ENCODE data around the gene RRP9. TPM values are rescaled to one million over a fixed set of nuclear protein-coding genes. Genes with fewer than 3 reads are reported as not detected.

Gene RRP9
- total and polyA plus RNA-seq, 2 donors (not counting 1 experiment from before 2014, with no cell fraction given), result 16.7 to 21.9 TPM

DNA sequence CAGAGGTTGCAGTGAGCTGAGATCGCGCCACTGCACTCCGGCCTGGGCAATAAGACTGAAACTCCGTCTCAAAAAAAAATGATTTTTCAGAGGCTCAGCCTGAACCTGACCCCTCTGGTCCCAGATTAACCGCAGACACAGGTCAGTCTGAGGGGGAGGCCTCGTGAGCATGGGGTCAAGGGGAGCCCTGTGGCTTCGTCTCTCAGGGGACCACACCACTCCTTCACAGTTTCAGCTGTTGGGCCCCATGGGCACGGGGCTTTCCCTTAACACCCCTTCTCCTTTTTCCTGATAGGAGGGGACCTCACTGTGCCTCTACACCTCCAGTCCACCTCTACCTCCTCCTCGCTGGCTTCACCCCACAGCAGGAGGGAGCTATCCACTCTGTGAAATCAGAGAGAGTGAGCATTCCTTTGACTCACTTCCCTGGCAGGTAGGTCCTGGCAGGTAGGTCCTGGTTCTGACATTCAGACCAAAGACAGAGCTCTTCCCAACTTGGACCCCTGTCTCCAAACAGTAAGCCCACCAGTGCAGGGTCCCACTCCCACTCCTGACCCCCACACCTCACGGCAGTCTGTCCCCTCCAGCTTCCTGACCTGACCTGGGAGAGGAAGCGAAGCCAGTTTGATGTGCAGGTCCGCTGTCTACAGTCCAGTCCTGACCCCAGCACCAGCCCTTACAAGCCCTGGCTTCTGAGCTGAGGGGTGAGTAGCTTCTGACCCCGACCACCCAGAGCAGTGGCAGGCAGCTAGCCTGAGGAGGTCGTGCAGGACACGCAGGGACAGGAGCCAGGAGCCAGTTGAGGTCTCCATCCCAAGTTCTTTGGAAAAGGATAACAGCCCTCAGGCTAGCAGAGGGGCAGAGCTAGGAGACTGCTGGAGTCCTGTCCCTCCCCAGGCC lies 9.0 kb downstream of the RRP9 start:
- Histone ChIP-seq H3K9ac (ENCODE audit: low read length) (no peak overlapping the region), H3K4me1 (ENCODE audit: control insufficient read depth in 2 of 2, insufficient read depth in 2 of 2, low read length in 2 of 2) (no peaks in the 10 kb centered on the region), H3K79me2 (ENCODE audit: control insufficient read depth, insufficient read depth, low read length) (no peaks in the 10 kb centered on the region), H3K4me2 (replicated peaks; ENCODE audit: low read depth, low read length, poor library complexity, severe bottlenecking) (no peak overlapping the region), H2AFZ (ENCODE audit: insufficient read depth, low read depth, low read length, poor library complexity, severe bottlenecking) (no peak overlapping the region), H3K36me3 (replicated peaks in 1 of 2; ENCODE audit: control extremely low read depth in 1 of 2, control insufficient read depth in 1 of 2, extremely low read depth in 1 of 2, insufficient read depth in 2 of 2, low read length in 1 of 2) (peaks cover 4 to 50% of the 10 kb centered on the region in 2 experiments), H3K4me3 (ENCODE audit: control extremely low read depth in 1 of 5, extremely low read depth in 1 of 5, insufficient read depth in 1 of 5, low read depth in 2 of 5, low read length in 4 of 5) (no peak overlapping the region), H4K20me1 (ENCODE audit: control insufficient read depth, insufficient read depth, low read length, poor library complexity, severe bottlenecking) (no peaks in the 10 kb centered on the region), H3K27me3 (replicated peaks in 1 of 4; ENCODE audit: control extremely low read depth in 1 of 4, control insufficient read depth in 3 of 4, insufficient read depth in 4 of 4, low read length in 3 of 4) (no peaks in the 10 kb centered on the region), H3K27ac (ENCODE audit: low read length in 2 of 2) (no peak overlapping the region), H3K9me3 (ENCODE audit: control extremely low read depth in 1 of 3, control insufficient read depth in 2 of 3, insufficient read depth in 1 of 3, low read length in 2 of 3) (no peaks in the 10 kb centered on the region)
- Mint-ChIP-seq H3K9me3 (ENCODE audit: insufficient read depth) (no peaks in the 10 kb centered on the region), H3K4me1 (no peaks in the 10 kb centered on the region), H3K4me3 (no peak overlapping the region), H3K27ac (no peak overlapping the region), H3K27me3 (no peaks in the 10 kb centered on the region)
- no peak for DNase-seq
- ChIA-PET POLR2A (no interaction called here), CTCF (no interaction called here)
- ATAC-seq (ENCODE audit: low read depth), result no peak
- WGBS (ENCODE audit: insufficient coverage), result 91% methylated on average over 15 of the region's 15 CpGs
- TF ChIP-seq, protein P1, sequence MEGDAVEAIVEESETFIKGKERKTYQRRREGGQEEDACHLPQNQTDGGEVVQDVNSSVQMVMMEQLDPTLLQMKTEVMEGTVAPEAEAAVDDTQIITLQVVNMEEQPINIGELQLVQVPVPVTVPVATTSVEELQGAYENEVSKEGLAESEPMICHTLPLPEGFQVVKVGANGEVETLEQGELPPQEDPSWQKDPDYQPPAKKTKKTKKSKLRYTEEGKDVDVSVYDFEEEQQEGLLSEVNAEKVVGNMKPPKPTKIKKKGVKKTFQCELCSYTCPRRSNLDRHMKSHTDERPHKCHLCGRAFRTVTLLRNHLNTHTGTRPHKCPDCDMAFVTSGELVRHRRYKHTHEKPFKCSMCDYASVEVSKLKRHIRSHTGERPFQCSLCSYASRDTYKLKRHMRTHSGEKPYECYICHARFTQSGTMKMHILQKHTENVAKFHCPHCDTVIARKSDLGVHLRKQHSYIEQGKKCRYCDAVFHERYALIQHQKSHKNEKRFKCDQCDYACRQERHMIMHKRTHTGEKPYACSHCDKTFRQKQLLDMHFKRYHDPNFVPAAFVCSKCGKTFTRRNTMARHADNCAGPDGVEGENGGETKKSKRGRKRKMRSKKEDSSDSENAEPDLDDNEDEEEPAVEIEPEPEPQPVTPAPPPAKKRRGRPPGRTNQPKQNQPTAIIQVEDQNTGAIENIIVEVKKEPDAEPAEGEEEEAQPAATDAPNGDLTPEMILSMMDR (IDR thresholded peaks at IDR 0.05), result no peak
- TF ChIP-seq EZH2 (IDR thresholded peaks at IDR 0.05; ENCODE audit: borderline replicate concordance, insufficient read depth, low read depth, low read length, poor library complexity, severe bottlenecking), result no peak
- intact Hi-C loops (cut with micrococcal nuclease), result no loop called here

DNA sequence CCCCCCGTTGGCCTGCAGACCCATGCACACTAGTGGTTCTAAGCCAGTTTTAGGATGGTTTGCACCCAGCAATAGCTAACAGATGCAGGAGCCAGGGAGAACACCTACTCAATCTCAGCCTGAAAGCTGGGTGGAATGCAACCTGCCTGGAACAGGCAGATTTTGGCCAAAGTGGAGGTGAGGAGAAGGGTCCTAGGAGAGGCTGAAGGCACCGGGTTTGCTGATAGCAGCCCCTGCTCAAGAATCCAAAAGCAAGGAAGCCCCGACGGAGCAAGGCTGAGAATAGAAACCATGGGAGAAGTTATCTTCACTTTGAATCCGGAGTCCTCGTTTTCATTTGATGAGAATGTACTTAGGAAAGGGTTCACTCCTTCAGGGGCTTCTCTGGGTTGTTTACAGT lies 9.9 kb downstream of the RRP9 start:
- no peaks in the 10 kb centered on the region for H4K20me1 ChIP-seq (ENCODE audit: control insufficient read depth, insufficient read depth, low read length, poor library complexity, severe bottlenecking)
- 100% methylated on average over 5 of the region's 6 CpGs for WGBS (ENCODE audit: insufficient coverage)
- Mint-ChIP-seq H3K27ac (no peak overlapping the region), H3K4me3 (no peak overlapping the region), H3K4me1 (no peaks in the 10 kb centered on the region), H3K9me3 (ENCODE audit: insufficient read depth) (no peaks in the 10 kb centered on the region), H3K27me3 (no peaks in the 10 kb centered on the region)
- no peak for DNase-seq
- no peaks in the 10 kb centered on the region for H3K79me2 ChIP-seq (ENCODE audit: control insufficient read depth, insufficient read depth, low read length)
- intact Hi-C loops (cut with micrococcal nuclease), result no loop called here
- ChIA-PET POLR2A (no interaction called here), CTCF (no interaction called here)
- H3K36me3 ChIP-seq (replicated peaks in 1 of 2; ENCODE audit: control extremely low read depth in 1 of 2, control insufficient read depth in 1 of 2, extremely low read depth in 1 of 2, insufficient read depth in 2 of 2, low read length in 1 of 2), result peaks cover 4 to 42% of the 10 kb centered on the region in 2 experiments
- TF ChIP-seq EZH2 (IDR thresholded peaks at IDR 0.05; ENCODE audit: borderline replicate concordance, insufficient read depth, low read depth, low read length, poor library complexity, severe bottlenecking), result no peak
- TF ChIP-seq, protein P1 (IDR thresholded peaks at IDR 0.05), result no peak
- no peak overlapping the region for H3K4me3 ChIP-seq (ENCODE audit: control extremely low read depth in 1 of 5, extremely low read depth in 1 of 5, insufficient read depth in 1 of 5, low read depth in 2 of 5, low read length in 4 of 5)
- H2AFZ ChIP-seq (ENCODE audit: insufficient read depth, low read depth, low read length, poor library complexity, severe bottlenecking), result no peak overlapping the region
- H3K27ac ChIP-seq (ENCODE audit: low read length in 2 of 2), result no peak overlapping the region
- no peaks in the 10 kb centered on the region for H3K4me1 ChIP-seq (ENCODE audit: control insufficient read depth in 2 of 2, insufficient read depth in 2 of 2, low read length in 2 of 2)
- no peak overlapping the region for H3K4me2 ChIP-seq (replicated peaks; ENCODE audit: low read depth, low read length, poor library complexity, severe bottlenecking)
- no peaks in the 10 kb centered on the region for H3K9me3 ChIP-seq (ENCODE audit: control extremely low read depth in 1 of 3, control insufficient read depth in 2 of 3, insufficient read depth in 1 of 3, low read length in 2 of 3)
- ATAC-seq (ENCODE audit: low read depth), result no peak
- no peaks in the 10 kb centered on the region for H3K27me3 ChIP-seq (replicated peaks in 1 of 4; ENCODE audit: control extremely low read depth in 1 of 4, control insufficient read depth in 3 of 4, insufficient read depth in 4 of 4, low read length in 3 of 4)
- no peak overlapping the region for H3K9ac ChIP-seq (ENCODE audit: low read length)

Measured in B cell (primary cell).